Endothelial cell (in vitro differentiated cells): ENCODE results near the gene TUBB. TPM values are rescaled to one million over a fixed set of nuclear protein-coding genes. Genes with fewer than 3 reads are reported as not detected.
A peak's percentile ranks its signal among the peaks of the same experiment; 100 is the strongest.
"Not testable (repeated sequence)": the region's sequence is repeated elsewhere in the genome, so short reads cannot be mapped to it uniquely, and the experiment has no call there.

Experiments used
- DNase-seq: peaks from one replicate; pipeline ENCODE4 v3.0.0; 2021; ENCODE audit warnings: low spot score
- H3K27ac Mint-ChIP-seq: one replicate; pipeline ENCODE4 v1.8.0; 2021; ENCODE audit warnings: mixed read lengths, inconsistent platforms; ENCODE audit not compliant: unreplicated experiment
- H3K27me3 Mint-ChIP-seq: one replicate; pipeline ENCODE4 v1.8.0; 2021; ENCODE audit warnings: mild to moderate bottlenecking, moderate library complexity, mixed read lengths, inconsistent platforms; ENCODE audit not compliant: unreplicated experiment
- H3K36me3 Mint-ChIP-seq: one replicate; pipeline ENCODE4 v1.8.0; 2021; ENCODE audit warnings: mild to moderate bottlenecking, low read depth, mixed read lengths, inconsistent platforms; ENCODE audit not compliant: unreplicated experiment
- H3K4me1 Mint-ChIP-seq: one replicate; pipeline ENCODE4 v1.8.0; 2021; ENCODE audit warnings: mild to moderate bottlenecking, mixed read lengths, inconsistent platforms; ENCODE audit not compliant: unreplicated experiment
- H3K4me3 Mint-ChIP-seq: one replicate; pipeline ENCODE4 v1.8.0; 2021; ENCODE audit warnings: mild to moderate bottlenecking, mixed read lengths, inconsistent platforms; ENCODE audit not compliant: unreplicated experiment
- H3K9me3 Mint-ChIP-seq: one replicate; pipeline ENCODE4 v1.8.0; 2021; ENCODE audit warnings: mixed read lengths, inconsistent platforms; ENCODE audit not compliant: unreplicated experiment
- CTCF ChIP-seq: fragments of 200-600 bp; sonication (generic); IDR thresholded peaks from one replicate; pipeline ENCODE4 v1.5.0; 2021; ENCODE audit warnings: antibody characterized with exemption; ENCODE audit not compliant: unreplicated experiment
- total RNA-seq: library from RNA; stranded (reverse); fragmentation: NEBNext Ultra II Directional; extraction: Animal tissue kit (Norgen Biotek cat#: 25700); gene quantifications from one replicate; pipeline ENCODE4 v1.2.1, GENCODE V29; 2021; ENCODE audit not compliant: unreplicated experiment

The TUBB gene
- total RNA-seq, 1 donor from 2014 or later: 1,094 TPM

GRCh38 chr6:30716879-30717128 is 3.3 kb upstream of the TUBB start:
- H3K27ac Mint-ChIP-seq: peak overlapping the region; percentile 99
- DNase-seq: no peak
- no peak for TF ChIP-seq CTCF
- H3K4me1 Mint-ChIP-seq: peaks cover 30% of the 10 kb centered on the region
- peaks cover 5% of the 10 kb centered on the region for H3K27me3 Mint-ChIP-seq
- H3K36me3 Mint-ChIP-seq: peaks cover 44% of the 10 kb centered on the region
- no peaks in the 10 kb centered on the region for H3K9me3 Mint-ChIP-seq
- H3K4me3 Mint-ChIP-seq: peak overlapping the region; percentile 98

GRCh38 chr6:30717129-30717844 is 2.9 kb upstream of the TUBB start, which contains the start of gene MDC1:
Gene MDC1 (minus strand): TSS chr6:30717281. CDS start chr6:30715175, 2,106 bp downstream.
- H3K27ac Mint-ChIP-seq: peak within 1 kb of the TSS; percentile 99
- TF ChIP-seq CTCF: peak; percentile 11
- H3K9me3 Mint-ChIP-seq: no peaks in the 10 kb centered on the region
- H3K4me3 Mint-ChIP-seq: peak within 1 kb of the TSS; percentile 98
- peak; percentile 96 for DNase-seq
- H3K36me3 Mint-ChIP-seq: peaks cover 44% of the 10 kb centered on the region
- peaks cover 30% of the 10 kb centered on the region for H3K4me1 Mint-ChIP-seq
- H3K27me3 Mint-ChIP-seq: peaks cover 5% of the 10 kb centered on the region

GRCh38 chr6:30717845-30718720 is 2.1 kb upstream of the TUBB start:
- H3K27me3 Mint-ChIP-seq, DNase-seq, H3K9me3 Mint-ChIP-seq: not testable (repeated sequence)
- peak overlapping the region; percentile 99 for H3K4me3 Mint-ChIP-seq
- peak overlapping the region; percentile 99 for H3K27ac Mint-ChIP-seq
- peaks cover 35% of the 10 kb centered on the region for H3K4me1 Mint-ChIP-seq
- peaks cover 44% of the 10 kb centered on the region for H3K36me3 Mint-ChIP-seq

GRCh38 chr6:30719356-30719755 is 796 bp upstream of the TUBB start:
- peak overlapping the region; percentile 99 for H3K4me3 Mint-ChIP-seq
- H3K9me3 Mint-ChIP-seq: no peaks in the 10 kb centered on the region
- peaks cover 48% of the 10 kb centered on the region for H3K4me1 Mint-ChIP-seq
- H3K27ac Mint-ChIP-seq: peak overlapping the region; percentile 98
- DNase-seq: no peak
- peaks cover 48% of the 10 kb centered on the region for H3K36me3 Mint-ChIP-seq
- no peak for TF ChIP-seq CTCF
- peaks cover 16% of the 10 kb centered on the region for H3K27me3 Mint-ChIP-seq

- peak; percentile 56 for DNase-seq
- H3K27me3 Mint-ChIP-seq: peaks cover 22% of the 10 kb centered on the region
- H3K4me1 Mint-ChIP-seq: peaks cover 56% of the 10 kb centered on the region
- no peak for TF ChIP-seq CTCF
- H3K27ac Mint-ChIP-seq: peak overlapping the region; percentile 98
- peak overlapping the region; percentile 99 for H3K4me3 Mint-ChIP-seq
- peaks cover 54% of the 10 kb centered on the region for H3K36me3 Mint-ChIP-seq
- no peaks in the 10 kb centered on the region for H3K9me3 Mint-ChIP-seq
These were observed 616 bp downstream of the TUBB start for GRCh38 chr6:30720738-30721197.
